Ovary (tissue), 9 donors: ENCODE measurements around the gene CCDC167. TPM values are rescaled to one million over a fixed set of nuclear protein-coding genes. Genes with fewer than 3 reads are reported as not detected.

Experiments used
- DNase-seq, 5 donors: peaks; one replicate each; pipeline ENCODE4 v3.0.0-alpha.2; 2019 to 2020
- H3K27ac ChIP-seq, 2 donors: fragments of 200-600 bp; one replicate each; pipeline versions ENCODE4 v1.5.1 to v1.8.0; 2019 to 2022
- H3K27me3 ChIP-seq: fragments of 200-600 bp; one replicate; pipeline ENCODE4 v1.8.0; 2022
- H3K36me3 ChIP-seq: fragments of 200-600 bp; sonication (generic); one replicate; pipeline ENCODE4 v1.5.1; 2019
- H3K4me1 ChIP-seq: one replicate; pipeline ENCODE4 v1.8.1; 2013; ENCODE audit warnings: mild to moderate bottlenecking, moderate library complexity; ENCODE audit not compliant: insufficient read depth
- H3K4me3 ChIP-seq: fragments of 200-600 bp; sonication (generic); one replicate; pipeline ENCODE4 v1.5.1; 2017
- H3K9me3 ChIP-seq, 2 donors: fragments of 200-600 bp in 1 of 2; sonication (generic) in 1 of 2; one replicate each; pipeline versions ENCODE4 v1.5.1 to v1.8.1; 2013 to 2019; ENCODE audit warnings: mild to moderate bottlenecking in 1 of 2, moderate library complexity in 1 of 2
- EP300 ChIP-seq: sonication (generic); formaldehyde crosslinking; IDR thresholded peaks from one replicate; pipeline ENCODE4 v1.6.1; 2017; ENCODE audit warnings: antibody characterized with exemption
- POLR2A ChIP-seq: fragments of 450-650 bp; IDR thresholded peaks from one replicate; pipeline ENCODE4 v1.6.1; 2017; ENCODE audit warnings: antibody characterized with exemption, mild to moderate bottlenecking, moderate library complexity
- WGBS, 3 donors: extraction: QIAGEN DNeasy Blood & Tissue Kit in 1 of 3; methylation state at CpG; one replicate each; pipeline versions ENCODE4 v1.1.5 to v1.1.7; 2013 to 2017; 5-methylcytosine and 5-hydroxymethylcytosine counted together
- intact Hi-C, 4 donors: fragments of 100-400 bp; cut with DNase I; formaldehyde crosslinking; loops; one replicate each; pipeline versions ENCODE4 v1.11.0 to v1.15.1; 2022 to 2023
- polyA plus RNA-seq, 2 donors: library from polyadenylated mRNA; stranded (reverse); fragments of 200-250 nt in 1 of 2; fragments of 350-450 nt in 1 of 2; fragmentation: Illumina TruSeq in 1 of 2; extraction: RNeasy Lipid Tissue Mini Kit (QIAGEN cat#74804) in 1 of 2; gene quantifications; one replicate each; pipeline ENCODE4 v1.2.3, GENCODE V29; 2013 to 2014
- total RNA-seq, 7 donors: library from RNA; depleted of rRNA in 2 of 7; stranded (reverse); fragments of >200 nt in 2 of 7; fragmentation: NEBNext Ultra II Directional in 3 of 7; extraction: Animal tissue kit (Norgen Biotek cat#: 25700) in 3 of 7; gene quantifications; one replicate each; pipeline versions ENCODE4 v1.1.0 to v1.2.4, GENCODE V29; 2016 to 2023
- TF ChIP-seq, protein P1 (sequence below), 3 donors: fragments of 450-650 bp in 2 of 3; fragments of 200-600 bp in 1 of 3; IDR thresholded peaks; one replicate each; pipeline versions ENCODE4 v1.5.1 to v1.8.0; 2016 to 2022; ENCODE audit warnings: antibody characterized with exemption in 3 of 3, mild to moderate bottlenecking in 1 of 3
- donor health status: DM: no; HTN: no; CAD: no; lungs with moderate emphysema.
- donor health status: DM: no; HTN: no; CAD: no.
- donor health status: Bipolar disorder and iron deficiency.
- donor health status: DM: yes; HTN: yes; CAD: no.
- donor health status: DM: no; HTN: no; CAD: no.
- donor health status: DM: yes; HTN: yes; CAD: no.

CCDC167 gene
- total and polyA plus RNA-seq, 9 donors: 4.4 to 21.9 (median 9.0) TPM

DNA sequence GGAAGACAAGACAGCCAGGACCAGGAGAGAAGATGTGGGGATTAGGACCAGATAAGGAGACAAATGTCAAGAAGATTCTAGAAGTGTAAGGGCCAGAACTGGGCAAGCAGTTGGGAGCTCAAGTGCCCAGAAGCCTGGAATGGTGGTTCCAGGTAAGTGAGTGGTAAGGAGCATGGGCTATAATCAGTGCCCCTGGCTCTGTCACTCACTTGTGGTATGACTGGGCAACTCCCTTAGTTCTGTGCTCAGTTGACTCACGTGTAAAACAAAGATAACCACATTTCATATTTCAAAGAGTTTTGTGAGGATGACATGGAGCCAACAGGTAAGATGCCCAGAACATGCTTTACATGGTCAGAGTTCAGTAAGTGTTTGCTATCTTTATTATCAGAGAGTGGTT, 11.2 kb downstream of the CCDC167 start:
- Histone ChIP-seq H3K36me3 (no peaks in the 10 kb centered on the region), H3K4me1 (peaks cover 4% of the 10 kb centered on the region), H3K27me3 (no peaks in the 10 kb centered on the region), H3K9me3 (no peaks in the 10 kb centered on the region), H3K4me3 (no peak overlapping the region), H3K27ac (no peak overlapping the region)
- intact Hi-C loops: loop anchor here in 2 of 4 donors (10.0 kb wide), 2 partner anchors 206 to 1006 kb away; partner anchors contain the start of gene MDGA1 (in 1 of the 2)
- TF ChIP-seq, protein P1, sequence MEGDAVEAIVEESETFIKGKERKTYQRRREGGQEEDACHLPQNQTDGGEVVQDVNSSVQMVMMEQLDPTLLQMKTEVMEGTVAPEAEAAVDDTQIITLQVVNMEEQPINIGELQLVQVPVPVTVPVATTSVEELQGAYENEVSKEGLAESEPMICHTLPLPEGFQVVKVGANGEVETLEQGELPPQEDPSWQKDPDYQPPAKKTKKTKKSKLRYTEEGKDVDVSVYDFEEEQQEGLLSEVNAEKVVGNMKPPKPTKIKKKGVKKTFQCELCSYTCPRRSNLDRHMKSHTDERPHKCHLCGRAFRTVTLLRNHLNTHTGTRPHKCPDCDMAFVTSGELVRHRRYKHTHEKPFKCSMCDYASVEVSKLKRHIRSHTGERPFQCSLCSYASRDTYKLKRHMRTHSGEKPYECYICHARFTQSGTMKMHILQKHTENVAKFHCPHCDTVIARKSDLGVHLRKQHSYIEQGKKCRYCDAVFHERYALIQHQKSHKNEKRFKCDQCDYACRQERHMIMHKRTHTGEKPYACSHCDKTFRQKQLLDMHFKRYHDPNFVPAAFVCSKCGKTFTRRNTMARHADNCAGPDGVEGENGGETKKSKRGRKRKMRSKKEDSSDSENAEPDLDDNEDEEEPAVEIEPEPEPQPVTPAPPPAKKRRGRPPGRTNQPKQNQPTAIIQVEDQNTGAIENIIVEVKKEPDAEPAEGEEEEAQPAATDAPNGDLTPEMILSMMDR (IDR thresholded peaks at IDR 0.05): no peak
- TF ChIP-seq POLR2A: no peak
- TF ChIP-seq EP300: no peak
- DNase-seq: no peak
- 59 to 73% (median 59%) methylated on average over 1 of the region's 1 CpG for WGBS, 3 donors

DNA sequence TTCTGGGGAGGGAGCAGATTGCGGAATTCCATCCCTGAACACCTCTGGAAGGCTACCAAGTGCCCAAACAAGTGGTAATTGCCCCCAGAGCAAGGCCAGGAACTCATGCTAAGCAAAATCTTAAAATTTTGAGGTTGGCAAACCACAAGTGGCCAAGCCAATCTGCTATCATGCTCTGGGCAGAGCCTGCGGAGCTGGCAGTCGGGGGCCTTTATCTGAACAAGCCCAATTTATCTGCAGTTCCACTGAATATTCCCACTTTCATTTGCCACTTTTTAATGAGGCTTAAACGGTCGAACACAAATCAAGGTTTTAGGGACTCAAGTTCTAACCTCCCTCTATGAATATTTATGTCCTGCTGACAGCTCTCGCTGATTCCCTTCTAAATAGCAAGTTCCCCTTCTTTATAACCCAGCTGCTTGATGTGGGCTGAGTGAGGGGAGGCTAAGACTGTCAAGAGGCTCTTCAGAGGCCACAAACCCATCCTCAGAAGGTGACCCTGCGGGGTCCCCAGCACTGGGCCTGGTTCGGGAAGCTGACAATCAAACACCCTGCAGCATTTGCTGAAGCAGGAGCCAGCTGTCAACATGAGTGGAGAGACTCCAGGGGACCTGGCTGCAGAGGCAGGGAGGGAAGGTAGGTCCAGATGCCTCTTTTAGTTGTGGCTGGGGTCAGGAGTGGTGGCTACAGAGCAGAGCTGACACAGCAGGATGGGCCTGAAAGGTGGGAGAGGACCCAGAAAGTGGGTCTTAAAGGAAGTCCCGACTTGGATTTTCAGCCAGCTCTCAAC, 11.9 kb downstream of the CCDC167 start:
- Histone ChIP-seq H3K27ac (no peak overlapping the region), H3K27me3 (no peaks in the 10 kb centered on the region), H3K9me3 (no peaks in the 10 kb centered on the region), H3K4me1 (no peaks in the 10 kb centered on the region), H3K36me3 (no peaks in the 10 kb centered on the region), H3K4me3 (no peak overlapping the region)
- intact Hi-C loops: loop anchor here in 2 of 4 donors (10.0 kb wide), 2 partner anchors 207 to 1007 kb away; partner anchors contain the start of gene MDGA1 (in 1 of the 2)
- WGBS, 3 donors: 63 to 68% (median 65%) methylated on average over 9 of the region's 9 CpGs
- TF ChIP-seq POLR2A (no peak), EP300 (no peak)
- TF ChIP-seq, protein P1 (IDR thresholded peaks at IDR 0.05): no peak
- no peak for DNase-seq

DNA sequence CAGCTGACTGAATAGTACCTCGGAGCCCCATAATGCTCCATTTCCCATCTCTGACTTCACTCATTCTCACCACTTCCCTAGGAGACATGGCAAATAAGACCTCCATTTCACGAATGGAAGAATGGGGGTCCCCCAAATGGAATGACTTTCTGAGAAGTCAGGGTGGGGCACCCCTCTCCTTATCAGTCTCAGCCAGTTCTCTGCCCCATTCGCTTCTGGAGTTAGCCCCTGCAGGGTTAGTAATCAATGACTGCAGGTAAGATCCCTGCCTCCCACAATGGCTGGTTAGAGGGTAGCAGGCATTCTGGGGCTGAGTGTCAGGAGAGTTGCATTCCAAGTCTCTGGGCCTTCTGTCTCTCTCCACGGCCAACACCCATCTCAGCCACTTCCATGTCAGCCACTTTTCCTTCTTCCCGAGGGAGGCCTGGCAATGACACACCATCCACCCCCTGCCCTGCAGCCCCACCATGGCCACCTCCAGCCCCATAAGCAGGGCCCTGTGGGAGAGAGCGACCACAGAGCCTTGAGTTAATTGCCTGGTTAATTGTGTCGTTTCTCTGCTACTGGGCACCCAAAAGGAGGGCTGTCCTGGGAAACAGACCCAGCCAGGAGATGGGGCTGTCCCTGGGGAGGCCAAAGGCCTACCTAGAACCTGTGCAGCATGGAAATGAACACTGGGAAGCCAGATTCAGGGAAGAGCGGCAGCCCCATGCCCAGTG, 13.4 kb downstream of the CCDC167 start:
- TF ChIP-seq, protein P1 (IDR thresholded peaks at IDR 0.05): no peak
- no peak for TF ChIP-seq POLR2A
- TF ChIP-seq EP300: no peak
- H3K36me3 ChIP-seq: no peaks in the 10 kb centered on the region
- H3K27me3 ChIP-seq: no peaks in the 10 kb centered on the region
- no peak overlapping the region for H3K27ac ChIP-seq
- no peaks in the 10 kb centered on the region for H3K4me1 ChIP-seq
- WGBS, 3 donors: 85 to 92% (median 88%) methylated on average over 8 of the region's 8 CpGs
- intact Hi-C loops: loop anchor here in 2 of 4 donors (10.0 kb wide), 2 partner anchors 209 to 1009 kb away; partner anchors contain the start of gene MDGA1 (in 1 of the 2)
- H3K9me3 ChIP-seq: no peaks in the 10 kb centered on the region
- no peak overlapping the region for H3K4me3 ChIP-seq
- DNase-seq: no peak

DNA sequence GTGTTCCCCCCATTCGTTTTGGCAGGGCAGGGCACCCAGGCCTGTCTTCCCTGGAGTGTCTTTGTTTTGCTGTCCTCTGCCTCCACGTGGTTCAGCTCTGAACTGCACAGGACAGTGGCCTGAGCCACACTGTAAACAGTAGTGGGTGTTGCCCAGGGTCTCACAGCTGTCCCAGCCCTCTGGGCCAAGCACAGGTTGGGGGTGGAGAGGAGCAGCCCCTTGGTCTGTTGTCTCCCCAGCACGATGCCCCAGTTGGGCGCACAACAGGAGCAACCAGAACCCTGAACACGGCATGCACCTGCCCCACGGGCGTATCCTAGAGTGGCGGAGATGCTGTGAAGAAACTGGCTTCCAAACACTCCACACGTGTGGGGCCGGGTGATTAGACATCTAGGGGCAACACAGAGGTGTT, 14.4 kb downstream of the CCDC167 start:
- intact Hi-C loops: loop anchor here in 2 of 4 donors (10.0 kb wide), 2 partner anchors 210 to 1010 kb away; partner anchors contain the start of gene MDGA1 (in 1 of the 2)
- no peak overlapping the region for H3K4me3 ChIP-seq

More for the DNA sequence above, 14.4 kb downstream of the CCDC167 start:
- Histone ChIP-seq H3K27me3 (no peaks in the 10 kb centered on the region), H3K4me1 (no peaks in the 10 kb centered on the region), H3K36me3 (no peaks in the 10 kb centered on the region), H3K9me3 (no peaks in the 10 kb centered on the region), H3K27ac (no peak overlapping the region)
- 73 to 78% (median 75%) methylated on average over 10 of the region's 10 CpGs for WGBS, 3 donors
- TF ChIP-seq, protein P1 (IDR thresholded peaks at IDR 0.05): no peak
- TF ChIP-seq POLR2A (no peak), EP300 (no peak)
- DNase-seq: no peak
